Measurements from ENCODE around the gene NAALADL1.

Gene NAALADL1

DNA sequence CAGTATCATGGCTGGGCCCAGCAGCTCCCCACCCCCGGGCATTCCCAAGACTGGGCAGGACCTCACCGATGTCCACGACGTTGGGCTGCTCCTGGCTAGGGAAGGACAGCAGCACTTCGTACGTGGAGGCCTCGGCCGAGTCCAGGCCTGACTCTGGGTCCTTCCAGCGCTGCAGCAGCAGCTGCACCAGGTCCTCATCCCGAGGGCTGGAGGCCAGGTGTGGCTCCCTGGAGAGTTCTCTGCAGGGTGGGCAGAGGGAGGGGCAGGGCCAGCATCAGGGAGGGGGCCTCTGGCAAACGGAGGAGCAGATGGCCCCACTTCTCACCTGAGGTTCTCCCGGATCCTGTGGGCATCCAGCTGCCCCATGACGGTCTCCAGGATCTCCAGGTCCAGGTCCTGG is 341 bp downstream of the NAALADL1 start:
- no peaks in the 10 kb centered on the region for H3K9me3 ChIP-seq (ENCODE audit: insufficient read depth, low read length)
- H4K20me1 ChIP-seq (ENCODE audit: low read depth, low read length): no peaks in the 10 kb centered on the region
- TF ChIP-seq, protein P1, sequence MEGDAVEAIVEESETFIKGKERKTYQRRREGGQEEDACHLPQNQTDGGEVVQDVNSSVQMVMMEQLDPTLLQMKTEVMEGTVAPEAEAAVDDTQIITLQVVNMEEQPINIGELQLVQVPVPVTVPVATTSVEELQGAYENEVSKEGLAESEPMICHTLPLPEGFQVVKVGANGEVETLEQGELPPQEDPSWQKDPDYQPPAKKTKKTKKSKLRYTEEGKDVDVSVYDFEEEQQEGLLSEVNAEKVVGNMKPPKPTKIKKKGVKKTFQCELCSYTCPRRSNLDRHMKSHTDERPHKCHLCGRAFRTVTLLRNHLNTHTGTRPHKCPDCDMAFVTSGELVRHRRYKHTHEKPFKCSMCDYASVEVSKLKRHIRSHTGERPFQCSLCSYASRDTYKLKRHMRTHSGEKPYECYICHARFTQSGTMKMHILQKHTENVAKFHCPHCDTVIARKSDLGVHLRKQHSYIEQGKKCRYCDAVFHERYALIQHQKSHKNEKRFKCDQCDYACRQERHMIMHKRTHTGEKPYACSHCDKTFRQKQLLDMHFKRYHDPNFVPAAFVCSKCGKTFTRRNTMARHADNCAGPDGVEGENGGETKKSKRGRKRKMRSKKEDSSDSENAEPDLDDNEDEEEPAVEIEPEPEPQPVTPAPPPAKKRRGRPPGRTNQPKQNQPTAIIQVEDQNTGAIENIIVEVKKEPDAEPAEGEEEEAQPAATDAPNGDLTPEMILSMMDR (IDR thresholded peaks at IDR 0.05; ENCODE audit: insufficient read depth, low read length, poor library complexity, severe bottlenecking): no peak
- TF ChIP-seq EZH2phosphoT487 (conservative IDR thresholded peaks at IDR 0.05; ENCODE audit: low read length): no peak
- no peaks in the 10 kb centered on the region for H3K79me2 ChIP-seq (ENCODE audit: insufficient read depth, low read length)
- H3K4me2 ChIP-seq (ENCODE audit: low read depth, low read length, poor library complexity, severe bottlenecking): no peak overlapping the region
- no peak overlapping the region for H3K9ac ChIP-seq (ENCODE audit: low read length)
- no peaks in the 10 kb centered on the region for H3K36me3 ChIP-seq (ENCODE audit: low read length)
- no peak overlapping the region for H3K27ac ChIP-seq (ENCODE audit: low read depth, low read length)
- H3F3A ChIP-seq (ENCODE audit: insufficient read depth): no peaks in the 10 kb centered on the region
- H3K9me2 ChIP-seq (replicated peaks; ENCODE audit: insufficient read depth, low read length): no peaks in the 10 kb centered on the region
- no peaks in the 10 kb centered on the region for H3K27me3 ChIP-seq (ENCODE audit: low read length)
- H3K4me3 ChIP-seq (ENCODE audit: insufficient read depth, low read length, poor library complexity, severe bottlenecking): no peak overlapping the region
- no peak overlapping the region for H2AFZ ChIP-seq (ENCODE audit: low read depth, low read length, severe bottlenecking)

DNA sequence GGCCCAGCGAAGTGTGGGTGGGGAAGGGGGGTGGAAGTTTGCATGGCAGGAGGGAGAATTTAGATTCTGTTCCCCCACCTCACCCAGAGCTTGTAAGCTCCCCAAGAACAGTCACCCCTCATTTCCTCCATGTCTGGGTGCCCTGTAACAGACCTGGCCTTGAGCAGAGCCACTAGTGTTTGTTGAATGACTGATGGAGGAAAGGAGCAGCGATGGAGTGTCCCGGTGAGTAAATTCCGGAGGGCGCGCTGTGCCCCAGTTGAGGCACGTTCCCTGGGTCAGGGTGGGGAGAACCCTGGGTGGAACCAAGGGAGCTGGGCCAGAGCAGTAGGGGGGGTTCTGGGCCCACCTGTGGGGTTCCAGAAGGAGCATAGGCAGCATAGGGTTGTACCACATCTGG is 827 bp downstream of the NAALADL1 start:
- Histone ChIP-seq H3K4me3 (ENCODE audit: insufficient read depth, low read length, poor library complexity, severe bottlenecking) (no peak overlapping the region), H3K36me3 (ENCODE audit: low read length) (no peaks in the 10 kb centered on the region)

DNA sequence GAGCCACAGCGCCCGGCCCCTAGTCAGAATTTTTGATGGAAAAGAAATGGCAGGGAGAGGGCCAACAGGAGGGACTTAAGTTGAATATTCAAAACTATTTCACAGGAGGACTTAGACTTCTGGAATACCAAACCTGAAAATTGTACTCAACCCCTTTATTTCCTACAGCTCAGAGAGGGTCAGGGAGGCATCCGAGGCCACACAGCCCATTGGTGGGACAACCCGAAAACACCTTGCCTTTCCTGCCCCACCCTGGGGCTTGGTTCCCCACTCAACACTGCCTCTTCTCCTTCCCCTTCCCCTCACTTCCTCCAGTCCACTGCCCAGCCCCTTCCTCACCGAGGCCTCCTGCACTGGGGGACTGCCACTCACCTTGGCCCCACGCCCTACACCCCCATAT is 1.4 kb downstream of the NAALADL1 start:
- Histone ChIP-seq H3K9me3 (ENCODE audit: insufficient read depth, low read length) (no peaks in the 10 kb centered on the region), H2AFZ (ENCODE audit: low read depth, low read length, severe bottlenecking) (no peak overlapping the region), H3K36me3 (ENCODE audit: low read length) (no peaks in the 10 kb centered on the region), H3K4me2 (ENCODE audit: low read depth, low read length, poor library complexity, severe bottlenecking) (no peak overlapping the region), H3K27me3 (ENCODE audit: low read length) (no peaks in the 10 kb centered on the region), H4K20me1 (ENCODE audit: low read depth, low read length) (no peaks in the 10 kb centered on the region), H3F3A (ENCODE audit: insufficient read depth) (no peaks in the 10 kb centered on the region), H3K9ac (ENCODE audit: low read length) (no peak overlapping the region), H3K79me2 (ENCODE audit: insufficient read depth, low read length) (no peaks in the 10 kb centered on the region), H3K4me3 (ENCODE audit: insufficient read depth, low read length, poor library complexity, severe bottlenecking) (no peak overlapping the region), H3K27ac (ENCODE audit: low read depth, low read length) (no peak overlapping the region), H3K9me2 (replicated peaks; ENCODE audit: insufficient read depth, low read length) (no peaks in the 10 kb centered on the region)
- TF ChIP-seq EZH2phosphoT487 (conservative IDR thresholded peaks at IDR 0.05; ENCODE audit: low read length): no peak
- TF ChIP-seq, protein P1 (IDR thresholded peaks at IDR 0.05; ENCODE audit: insufficient read depth, low read length, poor library complexity, severe bottlenecking): no peak

More for the DNA sequence above, 827 bp downstream of the NAALADL1 start:
- Histone ChIP-seq H3K9ac (ENCODE audit: low read length) (no peak overlapping the region), H2AFZ (ENCODE audit: low read depth, low read length, severe bottlenecking) (no peak overlapping the region), H3K27ac (ENCODE audit: low read depth, low read length) (no peak overlapping the region), H3K79me2 (ENCODE audit: insufficient read depth, low read length) (no peaks in the 10 kb centered on the region), H4K20me1 (ENCODE audit: low read depth, low read length) (no peaks in the 10 kb centered on the region), H3K27me3 (ENCODE audit: low read length) (no peaks in the 10 kb centered on the region), H3F3A (ENCODE audit: insufficient read depth) (no peaks in the 10 kb centered on the region), H3K4me2 (ENCODE audit: low read depth, low read length, poor library complexity, severe bottlenecking) (no peak overlapping the region), H3K9me3 (ENCODE audit: insufficient read depth, low read length) (no peaks in the 10 kb centered on the region), H3K9me2 (replicated peaks; ENCODE audit: insufficient read depth, low read length) (no peaks in the 10 kb centered on the region)
- TF ChIP-seq, protein P1 (IDR thresholded peaks at IDR 0.05; ENCODE audit: insufficient read depth, low read length, poor library complexity, severe bottlenecking): no peak
- no peak for TF ChIP-seq EZH2phosphoT487 (conservative IDR thresholded peaks at IDR 0.05; ENCODE audit: low read length)

Measured in SU-DHL-6 (cell line).